Islet precursor cell (in vitro differentiated cells): ENCODE data around the gene KCP.

Source experiments
- DNase-seq: peaks from one replicate; pipeline ENCODE4 v3.0.0-alpha.2; 2018

The KCP gene

DNA sequence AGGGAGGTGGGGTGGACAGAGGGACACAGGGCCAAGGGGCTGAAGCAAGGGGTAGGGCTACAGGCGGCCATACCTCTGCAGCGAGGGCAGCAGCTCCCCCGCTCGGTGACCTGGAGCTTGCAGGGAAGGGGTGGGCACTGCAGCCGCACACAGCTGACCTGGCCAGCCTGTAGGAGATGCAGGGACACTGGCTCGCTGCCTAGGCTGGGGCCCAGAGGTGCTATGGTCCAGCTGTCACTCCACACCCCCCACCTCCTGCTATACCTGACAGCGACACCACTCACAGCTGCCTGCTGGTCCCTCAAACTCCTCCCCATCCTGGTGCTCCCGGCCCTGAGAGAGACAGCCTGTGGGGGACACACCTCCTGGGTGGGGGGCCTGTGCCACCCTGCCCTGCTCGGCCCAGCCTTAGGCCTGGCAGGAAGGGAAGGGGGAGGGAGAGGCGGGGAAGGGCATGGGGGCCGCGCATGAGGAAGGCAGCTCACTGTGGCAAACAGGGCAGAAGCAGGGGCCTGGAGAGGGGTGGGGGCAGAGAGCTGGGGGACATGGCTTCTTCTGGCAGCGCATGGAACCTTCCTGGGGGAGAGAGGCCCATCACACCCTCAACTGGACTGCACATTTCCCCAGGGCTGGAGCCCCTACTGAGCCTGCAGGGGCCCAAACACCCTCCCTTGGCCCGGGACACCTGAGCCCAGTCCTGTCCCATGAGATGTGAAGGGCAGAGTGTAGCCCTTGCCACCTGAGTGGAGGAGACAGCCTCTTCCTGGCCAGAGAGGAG, 23.9 kb downstream of the KCP start:
- peak; percentile 59 for DNase-seq

DNA sequence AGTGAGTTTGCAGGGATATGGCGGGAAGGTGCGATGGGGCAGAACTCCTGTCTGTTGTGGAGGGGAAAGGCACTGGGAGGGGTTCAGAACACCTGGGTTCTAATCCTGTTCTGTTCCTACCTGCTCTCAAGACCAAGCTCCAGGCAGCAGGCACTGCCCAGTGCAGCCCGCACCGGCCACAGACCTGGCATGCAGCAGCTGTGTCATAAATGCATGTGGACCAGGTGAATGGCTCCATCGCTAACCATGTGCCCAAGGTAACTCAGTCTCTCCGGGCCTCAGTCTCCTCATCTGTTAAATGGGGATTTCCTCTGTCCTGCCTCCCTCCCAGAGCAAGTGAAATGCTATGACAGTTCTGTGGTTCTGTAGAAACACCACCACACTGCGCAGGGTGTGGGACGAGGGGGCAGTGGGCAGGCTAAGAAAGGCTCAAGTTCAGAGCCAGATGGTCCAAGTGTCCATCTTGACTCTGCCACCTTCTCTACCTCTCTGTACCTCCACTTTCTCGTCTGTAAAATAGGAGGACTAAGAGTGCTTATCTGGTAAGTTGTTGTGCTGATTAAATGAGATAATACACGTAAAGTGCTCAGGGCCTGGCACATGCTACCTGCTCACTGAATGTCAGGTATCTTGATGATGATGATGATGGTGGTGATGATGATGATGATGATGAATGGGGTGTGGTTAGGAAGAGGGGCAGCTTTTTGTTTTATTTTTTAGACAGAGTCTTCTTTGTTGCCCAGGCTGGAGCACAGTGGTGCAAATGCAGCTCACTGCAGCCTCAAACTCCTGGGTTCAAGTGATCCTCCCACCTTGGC, 24.9 kb downstream of the KCP start:
- DNase-seq: peak; percentile 49

DNA sequence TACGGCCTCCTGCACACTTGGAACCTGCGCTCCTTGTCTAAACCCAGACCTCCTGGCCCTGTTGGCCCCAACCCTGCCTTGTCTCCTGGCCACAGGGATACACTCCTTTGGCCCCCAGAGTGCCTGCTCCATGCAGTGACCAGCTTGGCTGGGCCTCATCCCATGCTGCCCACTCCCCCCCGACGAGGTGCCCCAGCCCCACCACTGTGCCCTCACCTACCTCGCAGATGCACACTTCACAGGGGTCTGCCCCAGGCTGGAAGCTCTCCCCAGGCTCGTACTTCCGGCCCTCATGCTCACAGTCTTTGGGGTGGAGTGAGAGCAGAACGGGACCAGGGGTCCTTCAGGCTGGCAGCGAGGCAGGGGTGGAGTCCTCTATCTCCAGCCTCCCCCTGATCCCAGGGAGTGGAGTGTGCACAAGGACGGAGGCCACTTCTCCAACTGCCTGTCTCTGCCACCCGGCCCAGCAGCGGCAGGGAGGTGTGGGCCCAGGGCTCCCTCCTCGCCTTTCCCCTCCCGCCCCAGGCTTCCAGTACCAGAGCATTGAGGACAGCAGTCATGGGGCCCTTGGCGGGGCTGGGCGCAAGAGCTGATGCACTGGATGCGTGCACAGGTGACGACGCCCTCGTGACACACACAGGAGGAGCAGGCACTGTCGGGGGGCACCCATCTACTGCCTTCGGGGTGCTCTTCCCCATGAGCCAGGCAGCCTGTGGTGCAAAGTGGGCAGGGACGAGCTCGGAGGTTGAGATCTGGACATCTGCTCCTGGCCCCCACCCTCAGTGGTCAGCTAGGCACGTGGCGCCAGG, 25.7 kb downstream of the KCP start:
- DNase-seq: peak; percentile 57

DNA sequence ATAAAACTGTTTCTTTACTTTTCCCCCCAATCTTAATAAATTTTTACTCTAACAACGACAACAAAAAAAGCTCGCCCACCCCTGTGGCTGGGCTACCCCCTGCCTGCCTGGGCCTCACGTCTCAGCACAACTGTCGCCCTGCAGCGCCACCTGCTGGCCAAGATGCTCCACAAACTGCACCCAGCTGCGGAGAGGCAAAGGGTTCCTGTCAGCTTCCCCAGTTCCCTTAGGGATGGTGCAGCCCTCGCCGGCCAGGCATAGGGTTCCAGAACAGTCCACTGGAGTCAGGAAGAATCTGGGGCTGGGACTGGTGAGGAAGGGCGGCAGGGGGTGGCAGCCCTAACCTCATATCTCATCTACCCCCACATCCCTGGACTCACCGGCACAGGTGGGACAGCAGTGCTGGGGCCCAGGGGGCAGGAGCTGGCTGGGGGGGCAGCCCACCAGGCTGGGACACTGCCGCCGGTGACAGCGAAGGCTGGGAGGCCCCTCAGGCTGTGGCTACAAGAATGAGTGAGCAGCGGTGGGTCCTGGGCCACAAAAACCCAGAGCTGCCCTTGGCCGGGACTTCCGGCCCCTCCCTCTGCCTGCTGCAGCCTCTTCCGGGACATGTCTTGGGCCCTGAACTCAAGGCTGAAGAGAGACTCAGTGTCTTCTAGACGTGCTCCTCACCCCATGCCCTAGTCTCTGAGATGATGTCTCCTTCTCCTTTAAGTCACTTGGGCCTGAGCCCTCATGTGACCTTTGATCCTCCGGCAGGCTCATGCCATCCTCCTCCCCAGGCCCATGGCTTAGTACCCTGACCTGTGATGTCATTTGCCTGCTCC, 26.7 kb downstream of the KCP start:
- peak; percentile 88 for DNase-seq

DNA sequence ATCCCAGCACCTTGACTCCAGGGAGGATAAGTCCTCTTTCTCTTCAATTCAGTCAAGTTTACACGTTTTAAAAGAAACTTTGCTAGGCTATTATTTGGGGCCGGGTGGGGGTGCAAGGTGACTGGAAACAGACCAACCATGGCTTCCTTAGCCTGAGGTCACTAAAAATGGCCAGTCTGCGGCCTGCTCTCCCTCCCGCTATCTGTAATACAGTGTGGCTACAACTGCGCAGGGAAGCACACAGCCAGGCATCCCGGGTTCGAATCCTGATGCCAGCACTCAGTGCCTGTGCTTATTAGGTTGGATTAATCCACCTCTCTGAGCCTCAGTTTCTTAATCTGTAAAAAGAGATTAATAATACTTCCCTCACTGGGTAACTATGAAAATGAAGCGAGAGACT, 28.4 kb downstream of the KCP start:
- DNase-seq: peak; percentile 12

DNA sequence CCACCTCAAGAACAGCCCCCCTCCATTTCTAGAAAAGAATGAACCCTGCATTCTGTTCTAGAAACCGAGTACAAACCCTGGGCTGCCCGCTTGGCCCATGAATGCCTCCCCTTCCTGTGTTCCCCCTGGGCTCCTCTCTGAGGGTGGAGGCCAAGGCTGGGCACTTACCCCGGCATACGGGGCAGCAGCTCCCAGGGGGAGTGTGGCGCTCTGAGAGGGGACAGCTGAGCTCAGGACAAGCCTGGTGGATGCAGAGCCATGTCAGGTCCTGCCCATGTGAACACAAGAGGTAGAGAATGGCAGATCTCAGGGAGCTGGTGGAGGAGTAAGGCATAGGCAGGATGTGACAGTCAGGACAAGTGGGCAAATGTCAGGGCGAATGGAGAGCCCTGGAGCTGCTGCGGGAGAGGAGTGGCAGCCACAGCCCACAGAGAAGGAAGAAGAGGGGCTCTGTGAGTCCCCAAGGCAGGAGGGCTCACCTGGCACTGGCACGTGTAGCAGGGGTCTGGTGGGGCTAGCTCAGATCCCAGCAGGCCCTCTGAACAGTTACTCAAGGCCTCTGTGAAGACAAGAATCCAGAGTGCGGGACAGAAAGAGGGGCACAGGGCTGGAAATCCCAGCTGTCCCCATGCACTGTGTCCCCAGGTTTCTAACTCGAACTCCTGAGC, 28.9 kb downstream of the KCP start:
- peak; percentile 45 for DNase-seq

DNA sequence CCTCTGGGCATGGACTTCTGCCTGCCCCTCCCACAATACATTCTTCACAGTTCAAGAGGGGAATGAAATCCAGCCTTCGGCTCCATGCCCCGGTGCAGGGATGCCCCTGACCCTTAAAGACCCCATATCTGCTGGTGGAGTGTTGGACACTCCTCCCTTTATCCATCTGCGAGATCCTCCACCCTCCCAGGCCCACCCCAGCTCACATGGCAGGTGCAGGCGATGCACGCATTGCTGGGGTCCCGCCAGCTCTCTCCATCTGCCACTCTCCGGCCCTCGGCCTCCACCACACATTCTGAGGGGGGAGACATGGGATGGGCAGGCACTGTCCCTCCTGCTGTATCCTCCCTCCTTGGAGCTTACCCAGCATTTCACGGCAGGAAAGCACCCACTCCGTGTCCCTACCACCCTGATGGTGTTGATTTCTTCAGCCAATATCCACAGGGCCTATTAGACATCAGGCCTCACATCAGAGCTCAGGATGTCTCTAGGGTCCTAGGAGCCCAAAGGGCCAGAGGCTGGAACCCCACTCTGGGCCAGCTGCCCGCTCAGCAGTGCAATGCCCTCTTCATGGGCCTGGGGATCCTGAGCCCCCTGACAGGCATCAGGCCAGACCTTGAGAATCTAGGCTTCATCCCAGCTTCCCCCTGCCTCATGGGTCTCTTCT, 29.6 kb downstream of the KCP start:
- peak; percentile 44 for DNase-seq

DNA sequence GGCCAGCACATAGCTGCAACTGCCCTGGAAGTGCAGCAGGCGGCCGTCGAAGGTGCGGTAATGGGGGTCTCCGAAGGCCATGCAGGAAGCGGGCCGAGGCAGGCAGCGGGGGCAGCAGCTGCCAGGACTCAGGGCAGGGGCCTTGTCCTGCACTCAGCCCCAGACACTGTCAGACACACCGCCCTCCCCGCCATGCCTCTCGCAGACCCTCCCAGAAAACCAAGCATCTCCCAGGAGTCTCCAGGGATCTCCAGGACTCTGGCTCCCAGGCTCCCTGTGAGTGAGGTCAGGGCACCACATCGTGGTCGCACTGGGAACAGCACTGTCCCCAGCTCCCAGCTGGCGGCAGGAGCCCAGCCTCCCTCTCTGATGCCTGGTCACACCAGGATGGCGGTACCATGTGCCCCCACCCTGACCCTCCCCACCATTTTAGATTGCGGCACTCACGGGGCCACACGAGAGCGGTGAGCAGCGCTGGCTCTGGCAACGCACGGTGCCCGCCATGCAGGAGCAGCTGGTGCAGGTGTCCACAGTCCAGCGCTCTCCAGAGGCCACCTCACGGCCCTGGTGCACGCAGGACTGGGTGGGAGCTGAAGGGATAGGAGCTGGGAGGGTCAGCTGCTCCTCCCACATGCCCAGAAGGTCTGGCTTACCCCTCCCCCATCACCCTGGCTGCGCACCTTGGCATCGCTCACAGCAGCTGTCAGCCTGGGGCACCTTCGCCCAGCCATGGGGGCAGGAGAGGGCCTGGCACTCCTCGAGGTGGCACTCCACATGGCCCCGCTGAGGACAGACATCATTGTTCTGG, 30.4 kb downstream of the KCP start:
- DNase-seq: peak; percentile 92

DNA sequence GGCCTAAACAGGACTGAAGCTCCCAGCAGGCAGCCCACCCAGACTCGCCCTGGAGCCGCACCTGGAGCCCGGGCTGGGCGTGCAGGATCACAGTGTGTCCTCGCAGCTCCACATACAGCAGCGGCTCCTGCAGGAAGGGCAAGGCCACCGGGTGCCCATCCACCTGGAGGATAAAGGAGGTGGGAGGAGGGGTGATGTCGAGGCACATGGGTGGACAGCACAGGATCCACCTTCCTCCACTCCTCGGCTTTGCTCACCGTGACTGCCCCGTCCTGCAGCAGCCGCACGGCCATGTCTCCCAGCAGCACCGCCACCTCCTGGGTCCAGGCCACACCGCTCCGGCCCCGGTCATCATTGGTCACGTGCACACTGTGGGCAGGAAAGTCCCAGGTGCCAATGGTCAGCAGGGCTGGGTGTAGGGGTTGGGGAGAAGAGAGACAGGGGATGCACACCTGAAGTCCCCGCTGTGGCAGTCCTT, 31.0 kb downstream of the KCP start:
- peak; percentile 53 for DNase-seq

DNA sequence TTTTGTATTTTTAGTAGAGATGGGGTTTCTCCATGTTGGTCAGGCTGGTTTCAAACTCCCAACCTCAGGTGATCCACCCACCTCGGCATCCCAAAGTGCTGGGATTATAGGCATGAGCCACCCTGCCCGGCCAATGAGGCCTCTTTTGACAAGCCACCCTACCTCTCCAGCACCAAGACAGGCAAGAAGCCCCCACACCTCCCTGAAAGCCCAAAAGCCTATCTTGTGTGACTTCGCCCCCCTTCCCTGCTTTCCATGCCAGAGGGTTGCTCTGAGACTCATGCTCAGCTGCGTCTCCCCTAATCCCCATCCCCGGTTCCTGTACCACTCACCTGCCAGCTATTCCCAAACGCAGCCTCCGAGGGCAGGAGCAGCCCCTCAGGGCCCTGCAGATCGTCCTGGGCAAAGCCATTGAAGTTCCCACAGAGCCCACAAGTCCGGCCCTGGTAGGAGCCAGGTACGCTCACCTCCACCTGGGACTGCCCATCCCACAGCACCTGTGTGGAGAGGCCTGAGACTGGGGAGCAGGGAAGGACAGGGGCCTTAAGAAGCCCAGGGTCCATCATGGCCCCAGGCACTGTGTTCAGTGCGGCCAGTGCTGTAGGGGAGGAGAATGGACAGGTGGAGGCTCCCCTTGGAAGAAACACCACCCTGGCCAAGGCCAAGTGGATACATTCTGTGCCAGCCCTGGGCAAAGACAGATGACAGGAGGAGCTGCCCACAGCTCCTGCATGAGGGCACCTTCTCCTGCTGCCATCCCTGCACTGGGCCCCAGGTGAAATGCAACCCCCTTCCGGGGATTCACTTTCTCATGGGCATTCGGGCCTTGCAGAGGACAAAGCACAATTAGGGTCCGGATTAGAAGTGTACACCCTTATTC, 32.0 kb downstream of the KCP start:
- peak; percentile 42 for DNase-seq

DNA sequence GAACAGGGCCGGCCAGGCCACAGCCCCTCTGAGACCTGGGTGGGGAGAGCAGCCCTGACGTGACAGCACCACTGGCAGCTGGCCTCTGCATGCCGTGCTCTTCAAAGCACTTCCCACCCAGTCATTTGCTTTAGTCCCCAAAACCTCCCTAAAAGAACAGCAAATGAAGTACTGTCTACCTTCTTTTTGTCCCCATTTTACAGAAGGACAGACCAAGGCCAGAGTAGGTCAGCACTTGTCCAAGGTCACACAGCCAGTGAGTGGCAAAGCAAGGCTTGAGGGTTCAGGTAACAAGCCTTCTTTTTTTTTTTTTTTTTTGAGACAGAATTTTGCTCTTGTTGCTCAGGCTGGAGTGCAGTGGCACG, 32.8 kb downstream of the KCP start:
- DNase-seq: no peak

DNA sequence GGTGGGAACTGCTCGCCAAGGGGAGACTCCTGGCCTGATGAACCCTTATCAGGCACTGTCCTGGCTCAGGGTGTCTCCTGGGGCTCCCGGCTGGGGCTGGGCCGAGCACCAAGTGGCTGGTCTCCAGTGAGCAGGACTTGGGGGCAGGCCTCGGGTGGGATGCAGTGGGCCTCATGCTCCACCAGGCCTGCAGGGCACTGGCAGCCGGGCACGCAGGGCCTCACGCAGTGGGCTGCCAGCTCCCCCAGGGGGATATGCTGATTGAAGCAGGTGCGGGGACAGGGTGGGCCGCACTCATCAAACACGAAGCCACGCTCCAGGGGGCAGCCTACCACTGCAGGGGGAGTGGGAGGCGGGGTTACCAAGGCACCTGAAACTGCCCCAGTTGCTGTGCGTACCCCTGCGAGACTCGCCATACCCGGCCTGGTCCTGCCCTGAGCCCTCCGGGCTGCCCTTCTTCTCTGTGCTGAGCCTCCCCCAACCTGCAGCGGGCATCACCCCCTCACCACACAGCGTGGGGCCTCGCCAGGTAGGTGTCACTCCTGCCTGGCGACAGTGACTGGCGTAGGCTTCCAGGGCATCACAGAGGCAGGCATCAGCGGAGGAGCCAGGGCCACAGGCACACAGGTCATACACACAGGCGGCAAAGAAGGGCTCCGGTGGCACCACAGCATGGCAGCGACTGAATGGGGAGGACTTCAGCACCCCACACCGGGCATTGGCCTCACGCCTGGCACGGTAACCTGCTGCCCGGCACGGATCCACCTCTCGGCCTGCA, 33.3 kb downstream of the KCP start:
- peak; percentile 47 for DNase-seq

DNA sequence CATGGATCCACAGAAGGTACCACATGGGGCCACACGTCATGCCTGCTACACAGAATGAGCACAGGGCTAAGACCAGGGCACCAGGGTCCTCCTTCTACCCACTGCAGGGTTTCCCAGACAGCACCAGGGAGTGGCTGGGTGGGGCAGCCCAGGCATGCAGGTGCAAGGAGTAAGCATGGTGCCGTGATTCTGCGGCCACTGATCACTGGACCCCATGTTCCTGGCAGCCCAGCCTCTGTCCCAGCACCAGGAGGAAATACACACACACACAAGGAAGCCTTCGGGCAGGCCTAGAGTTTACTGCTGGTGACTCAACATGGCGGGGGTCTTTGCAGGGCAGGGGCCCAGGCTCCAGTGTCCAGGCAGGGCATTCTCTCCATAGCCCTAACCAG, 33.9 kb downstream of the KCP start:
- peak; percentile 43 for DNase-seq

DNA sequence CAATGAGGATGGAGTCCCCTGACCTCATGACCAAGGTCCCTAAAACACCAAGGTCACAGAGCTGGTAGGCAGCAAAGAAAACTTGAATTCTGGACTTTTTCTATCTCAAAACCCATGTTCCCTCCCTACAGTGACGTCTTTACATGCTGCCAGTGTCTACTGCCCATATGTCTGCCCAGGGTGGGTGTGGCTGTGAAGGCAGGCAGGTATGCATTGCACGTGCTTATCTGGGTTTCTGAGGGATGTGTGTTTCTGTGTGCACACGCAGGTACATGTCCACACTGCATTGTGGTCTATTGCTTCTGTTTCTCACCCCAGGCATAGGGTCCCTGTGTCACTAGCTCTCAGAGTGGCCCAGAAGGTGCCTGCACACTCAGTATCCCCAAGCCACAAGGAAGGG, 34.4 kb downstream of the KCP start:
- DNase-seq: no peak

DNA sequence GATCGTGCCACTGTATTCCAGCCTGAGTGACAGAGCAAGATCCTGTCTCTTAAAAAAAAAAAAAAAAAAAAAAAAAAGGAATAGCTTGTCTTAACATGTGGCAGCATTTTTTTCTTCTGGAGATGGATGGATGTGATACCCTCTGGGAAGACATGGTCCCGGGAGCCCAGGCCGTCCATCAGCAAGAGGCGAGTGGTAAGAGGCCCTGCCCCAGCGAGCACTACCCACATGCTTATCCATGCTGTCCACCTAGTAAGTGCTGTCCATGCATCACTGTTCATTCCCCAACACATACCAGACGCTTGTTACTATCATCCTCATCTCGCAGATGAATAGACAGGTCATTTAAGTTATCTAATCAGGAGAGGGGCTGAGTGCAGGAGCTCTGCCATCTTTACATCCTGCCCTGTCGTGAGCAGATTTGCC, 35.0 kb downstream of the KCP start:
- DNase-seq: no peak

DNA sequence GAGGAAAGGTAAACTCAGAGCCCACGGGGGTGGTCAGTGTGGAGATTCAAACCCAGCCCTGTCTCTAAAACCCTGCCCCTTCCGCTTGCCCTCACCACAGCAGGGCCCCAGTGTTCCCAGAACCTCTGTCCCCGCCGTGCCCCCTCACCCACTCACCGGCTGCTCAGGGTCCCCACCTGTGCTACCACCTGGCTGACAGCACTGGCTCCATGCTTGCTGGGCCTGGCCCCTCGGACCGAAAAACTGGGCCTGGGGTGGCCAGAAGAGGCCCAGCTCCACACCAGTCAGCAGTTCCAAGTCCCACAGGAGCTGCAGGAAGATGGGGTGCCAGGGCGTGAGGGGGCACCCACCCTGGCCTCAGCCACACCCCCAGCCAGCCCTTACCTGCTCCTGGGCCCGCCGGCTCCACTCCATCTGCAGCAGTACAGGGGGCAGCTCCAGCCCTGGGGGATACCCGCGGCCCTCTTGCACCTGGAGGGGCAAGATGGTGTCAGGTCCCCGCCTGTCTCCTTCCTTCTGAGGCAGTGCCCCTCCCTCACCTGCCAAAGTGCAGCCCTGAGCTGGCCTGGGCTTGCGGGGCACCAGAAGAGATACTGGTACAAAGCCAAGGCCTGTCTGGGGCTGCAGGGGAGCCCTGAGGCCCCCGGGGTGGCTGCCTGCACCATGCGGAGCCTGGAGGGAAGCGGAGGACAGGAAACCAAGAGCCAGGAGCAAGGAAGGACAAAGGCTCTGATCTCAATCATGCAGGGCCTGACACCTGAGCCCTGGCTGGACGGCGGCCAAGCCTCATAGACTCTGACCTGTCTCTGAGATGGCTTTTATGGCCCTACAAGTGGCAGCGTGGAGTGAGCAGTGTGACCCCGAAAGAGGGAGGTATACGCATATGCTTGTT, 36.1 kb downstream of the KCP start:
- no peak for DNase-seq

DNA sequence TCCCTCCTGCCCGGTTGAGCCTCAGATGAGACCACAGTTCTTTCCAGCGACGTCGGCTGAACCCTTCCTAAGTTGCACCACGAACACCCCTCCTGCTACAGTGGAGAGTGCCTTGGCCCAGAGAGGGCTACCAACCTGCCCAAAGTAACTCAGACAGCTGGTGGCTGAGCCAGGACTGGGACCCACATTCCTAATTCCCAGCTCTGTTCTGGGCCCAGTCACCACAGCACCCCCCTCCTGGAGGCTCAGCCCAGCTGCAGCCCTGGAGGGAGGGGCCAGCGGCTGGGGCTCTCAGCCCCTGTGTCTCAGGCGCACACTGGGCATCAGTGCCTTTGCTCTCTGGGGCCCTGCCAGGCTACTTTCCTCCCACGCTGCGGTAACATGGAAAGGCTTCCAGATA, 37.3 kb downstream of the KCP start:
- DNase-seq: no peak
